Measurements from ENCODE around the gene AKR1A1.
"Not testable (repeated sequence)": the region's sequence is repeated elsewhere in the genome, so short reads cannot be mapped to it uniquely, and the experiment has no call there.

Gene AKR1A1

DNA sequence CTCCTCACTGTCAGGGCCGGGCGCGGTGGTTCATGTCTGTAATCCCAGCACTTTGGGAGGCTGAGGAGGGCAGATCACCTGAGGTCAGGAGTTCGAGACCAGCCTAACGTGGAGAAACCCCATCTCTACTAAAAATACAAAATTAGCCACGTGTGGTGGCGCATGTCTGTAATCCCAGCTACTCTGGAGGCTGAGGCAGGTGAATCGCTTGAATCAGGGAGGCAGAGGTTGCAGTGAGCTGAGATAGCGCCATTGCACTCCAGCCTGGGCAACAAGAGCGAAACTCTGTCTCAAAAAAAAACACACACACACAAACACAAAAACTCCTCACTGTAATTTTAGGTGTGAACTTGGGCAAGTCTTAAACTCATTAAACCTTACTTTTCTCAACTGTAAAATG lies 26.7 kb upstream of the AKR1A1 start:
- DNase-seq: not testable (repeated sequence)

DNA sequence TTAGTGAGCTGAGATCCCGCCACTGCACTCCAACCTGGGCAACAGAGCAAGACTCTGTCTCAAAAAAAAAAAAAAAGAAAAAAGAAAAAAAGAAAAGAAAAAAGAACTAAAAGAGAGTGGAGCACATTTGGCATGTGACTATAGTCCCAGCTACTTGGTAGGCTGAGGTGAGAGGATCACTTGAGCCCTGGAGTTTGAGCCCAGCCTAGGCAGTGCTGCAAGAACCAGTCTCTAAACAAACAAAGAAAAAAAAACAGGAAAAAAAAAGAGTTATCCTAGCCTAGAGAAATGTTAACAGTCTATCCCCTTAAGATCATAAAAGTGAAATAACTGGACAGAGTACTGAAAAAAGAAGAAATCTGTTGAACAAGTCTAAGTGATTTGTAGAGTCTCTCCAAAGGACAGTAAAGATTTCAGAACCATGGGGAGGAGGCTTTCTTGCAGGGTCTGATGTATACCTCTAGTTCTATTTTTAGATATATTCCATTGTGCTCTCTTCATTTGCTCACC lies 24.4 kb upstream of the AKR1A1 start:
- no peak for DNase-seq

DNA sequence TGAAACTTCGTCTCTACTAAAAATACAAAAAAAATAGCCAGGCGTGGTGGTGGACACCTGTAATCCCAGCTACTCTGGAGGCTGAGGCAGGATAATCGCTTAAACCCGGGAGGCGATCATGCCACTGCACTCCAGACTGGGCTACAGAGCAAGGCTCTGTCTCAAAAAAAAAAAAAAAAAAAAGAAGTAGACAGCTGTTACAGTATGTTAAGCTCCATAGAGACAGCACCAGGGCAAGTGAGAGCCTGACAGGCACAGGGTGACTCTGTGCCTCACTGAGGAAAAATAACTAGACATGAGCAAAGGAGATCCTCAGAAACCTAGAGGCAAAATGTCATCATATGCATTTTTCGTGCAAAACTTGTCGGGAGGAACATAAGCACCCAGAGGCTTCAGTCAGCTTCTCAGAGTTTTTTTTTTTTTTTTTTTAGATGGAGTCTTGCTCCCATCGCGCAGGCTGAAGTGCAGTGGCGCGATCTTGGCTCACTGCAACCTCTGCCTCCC lies 19.9 kb upstream of the AKR1A1 start:
- no peak for DNase-seq

- DNase-seq: no peak
These were observed 18.8 kb upstream of the AKR1A1 start for GRCh38 chr1:45531873-45532272.

DNA sequence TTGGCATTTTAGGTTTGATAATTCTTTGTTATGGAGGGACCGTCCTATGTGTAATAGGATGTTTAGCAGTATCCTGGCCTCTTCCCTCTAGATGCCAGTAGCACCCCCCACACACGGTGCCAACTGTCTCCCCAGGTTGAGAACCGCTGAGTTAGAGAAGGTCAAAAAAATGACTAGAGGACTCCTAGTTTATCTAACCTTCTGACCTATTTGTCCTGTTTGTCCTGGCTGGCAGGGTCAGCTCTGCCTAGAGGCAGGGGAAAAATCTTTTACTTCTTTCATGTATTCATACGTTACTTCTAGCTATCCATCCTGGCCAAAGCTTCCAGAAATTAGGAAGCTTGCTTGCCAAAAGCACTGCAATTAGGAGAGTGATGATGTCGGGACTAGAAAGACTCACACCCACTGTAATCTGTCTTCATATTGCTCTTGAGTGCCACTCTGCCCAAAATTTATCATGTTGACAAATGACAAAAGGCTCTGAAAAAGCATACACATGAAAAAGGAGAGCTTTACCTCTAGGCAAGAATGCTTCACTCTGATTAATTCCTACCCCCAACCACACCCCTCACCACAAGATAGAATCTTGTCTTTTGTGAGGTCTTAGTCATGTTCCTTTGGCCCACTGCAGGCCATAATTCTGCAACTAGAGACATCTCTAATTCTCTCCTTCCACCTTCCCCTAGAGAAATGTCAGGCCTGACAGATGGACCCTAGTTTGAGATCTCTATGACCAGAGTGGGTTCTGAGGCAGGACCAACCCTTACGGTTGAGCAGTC lies 14.4 kb upstream of the AKR1A1 start:
- no peak for DNase-seq

DNA sequence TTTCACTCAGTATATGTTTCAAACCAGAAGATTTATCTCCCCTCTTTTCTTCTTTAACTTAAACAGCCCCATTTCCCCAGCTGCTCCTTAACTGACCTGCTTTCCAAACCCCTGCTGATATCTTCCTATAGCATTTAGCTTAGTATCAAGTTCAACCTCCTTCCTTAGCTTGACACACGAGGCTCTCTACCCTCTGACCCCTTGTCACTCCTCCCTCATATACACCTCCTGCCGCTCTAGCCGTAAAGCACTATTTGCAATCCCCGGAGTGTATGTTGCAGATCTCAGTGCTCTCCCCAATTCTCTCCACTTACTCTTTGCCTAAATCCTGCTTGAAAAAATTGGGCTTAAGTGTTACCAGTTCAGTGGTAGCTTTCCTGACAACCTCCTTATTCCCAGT lies 13.7 kb upstream of the AKR1A1 start:
- no peak for DNase-seq

GRCh38 chr1:45541193-45541592 lies 9.4 kb upstream of the AKR1A1 start:
- DNase-seq: no peak

DNA sequence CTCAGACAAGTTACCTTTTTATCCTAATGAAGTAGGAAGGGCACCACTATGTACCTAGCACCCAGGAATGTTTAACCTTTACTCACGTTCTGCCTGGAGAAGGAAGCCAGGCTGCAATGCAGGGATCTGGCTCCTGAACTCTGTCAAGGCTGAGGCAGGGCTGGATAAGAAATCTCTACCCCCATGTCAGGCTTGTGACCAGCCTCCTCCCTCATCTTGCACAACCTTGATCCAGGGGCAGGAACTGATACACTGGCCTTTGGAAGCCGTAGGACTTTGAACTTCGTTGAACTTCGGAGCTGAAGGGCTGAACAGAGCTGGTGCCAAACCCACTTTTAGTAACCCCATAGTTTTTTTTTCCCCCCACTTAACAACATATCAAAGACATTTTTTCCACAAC lies 8.0 kb upstream of the AKR1A1 start:
- no peak for DNase-seq

DNA sequence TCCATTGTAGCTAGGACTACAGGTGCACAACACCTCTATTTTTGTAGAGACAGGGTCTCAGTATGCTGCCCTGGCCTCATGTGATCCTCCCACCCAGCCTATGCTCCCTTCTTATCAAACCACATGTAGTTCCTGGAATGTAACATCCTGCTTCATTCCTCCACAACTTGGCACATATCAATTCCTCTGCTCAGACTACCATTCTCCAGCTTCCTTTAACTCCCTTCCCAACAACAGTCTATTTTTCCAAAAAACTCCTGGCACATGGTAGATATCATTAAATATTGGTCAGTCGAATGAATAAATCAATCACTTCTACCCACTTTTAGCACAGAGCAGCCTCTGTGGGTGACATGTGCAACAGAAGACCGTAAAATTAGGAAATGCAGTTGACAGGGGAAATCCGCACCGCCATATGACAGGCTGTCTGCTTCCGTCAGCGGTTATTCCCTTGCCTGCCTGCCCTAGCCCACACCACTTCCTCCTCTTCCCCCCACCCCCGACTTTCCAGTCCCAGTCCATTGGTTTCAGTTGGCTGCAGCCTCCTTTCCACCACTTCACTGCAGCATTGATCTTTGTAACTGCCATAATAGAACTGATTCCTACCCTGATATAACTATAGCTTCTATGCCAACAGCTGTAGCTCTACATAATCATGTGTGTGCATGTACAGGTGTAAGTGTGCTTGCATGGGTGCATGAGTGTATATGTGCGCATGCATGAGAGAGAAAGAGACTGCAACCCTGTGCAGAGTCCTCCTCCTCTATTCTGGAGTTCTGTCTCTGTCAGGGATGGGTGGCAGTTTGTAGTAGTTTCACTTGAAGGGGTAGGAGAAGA lies 6.8 kb upstream of the AKR1A1 start:
- DNase-seq: no peak

DNA sequence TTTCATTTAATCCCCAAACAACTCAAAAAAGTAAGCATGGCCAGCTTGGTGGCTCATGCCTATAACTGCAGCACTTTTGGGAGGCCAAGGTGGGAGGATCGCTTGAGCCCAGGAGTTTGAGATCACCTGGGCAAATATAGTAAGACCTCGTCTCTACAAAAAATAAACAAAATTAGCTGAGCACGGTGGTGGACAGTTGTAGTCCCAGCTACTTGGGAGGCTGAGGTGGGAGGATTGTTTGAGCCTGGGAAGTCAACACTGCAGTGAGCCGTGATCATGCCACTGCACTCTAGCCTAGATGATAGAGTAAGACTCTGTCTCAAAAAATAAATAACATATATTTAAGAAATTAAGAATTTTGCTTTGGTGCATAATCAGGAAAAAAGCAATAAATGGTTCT lies 6.1 kb upstream of the AKR1A1 start:
- no peak for DNase-seq

DNA sequence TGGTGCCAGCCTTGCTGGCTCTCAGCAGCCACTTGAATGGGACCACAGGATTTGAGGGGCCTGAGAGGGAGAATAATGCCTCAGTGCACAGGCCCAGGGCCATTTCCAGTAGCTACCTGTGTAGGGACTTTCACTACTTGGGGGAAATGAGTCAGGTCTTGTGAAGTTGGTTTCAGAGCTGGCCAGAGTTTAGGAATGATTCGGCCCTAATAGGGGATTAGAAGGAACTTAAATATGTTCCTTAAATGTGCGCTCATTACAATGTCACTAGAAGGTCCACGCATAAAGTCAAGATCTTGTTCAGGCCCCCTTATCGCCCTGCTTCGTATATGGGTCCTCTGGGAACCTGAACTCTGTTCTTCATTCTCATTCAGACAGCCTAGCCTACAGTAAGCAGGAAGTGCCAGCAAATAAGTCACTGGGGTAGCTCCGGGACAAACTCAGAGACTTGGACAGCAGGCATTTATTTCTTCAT lies 5.6 kb upstream of the AKR1A1 start:
- DNase-seq: no peak

DNA sequence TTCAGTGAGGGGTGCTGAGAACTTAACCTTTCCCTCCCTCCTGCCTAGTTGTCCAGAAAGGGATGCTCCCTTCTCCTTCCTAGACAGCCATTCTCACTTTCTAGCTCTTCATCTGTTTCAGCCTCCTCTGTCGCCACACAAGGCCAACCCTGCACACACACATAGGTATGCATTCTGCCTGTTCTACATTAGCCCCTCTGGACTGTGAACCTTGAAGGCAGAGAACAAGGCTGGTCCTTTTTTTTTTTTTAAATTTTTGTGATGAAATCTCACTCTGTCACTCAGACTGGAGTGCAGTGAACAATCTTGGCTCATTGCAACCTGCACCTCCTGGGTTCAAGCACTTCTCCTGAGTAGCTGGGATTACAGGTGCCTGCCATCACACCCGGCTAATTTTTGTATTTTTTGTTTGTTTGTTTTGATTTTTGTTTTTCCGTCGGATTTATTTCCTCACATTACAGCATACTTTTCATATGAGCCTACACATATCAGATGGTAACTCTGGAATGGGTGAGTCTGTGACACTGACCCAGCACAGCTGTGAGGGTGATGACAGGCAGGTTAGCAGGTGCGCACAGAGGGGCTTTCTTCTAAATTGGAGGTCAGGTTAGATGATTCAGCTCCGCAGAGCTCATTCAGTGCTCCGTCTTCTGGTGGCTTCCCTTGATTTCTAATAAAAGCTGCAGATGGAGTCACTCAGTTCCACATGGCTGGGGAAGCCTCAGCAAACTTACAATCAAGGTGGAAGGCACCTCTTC lies 4.9 kb upstream of the AKR1A1 start:
- no peak for DNase-seq

- no peak for DNase-seq
These were observed 1.1 kb downstream of the AKR1A1 start for GRCh38 chr1:45551684-45552083.

DNA sequence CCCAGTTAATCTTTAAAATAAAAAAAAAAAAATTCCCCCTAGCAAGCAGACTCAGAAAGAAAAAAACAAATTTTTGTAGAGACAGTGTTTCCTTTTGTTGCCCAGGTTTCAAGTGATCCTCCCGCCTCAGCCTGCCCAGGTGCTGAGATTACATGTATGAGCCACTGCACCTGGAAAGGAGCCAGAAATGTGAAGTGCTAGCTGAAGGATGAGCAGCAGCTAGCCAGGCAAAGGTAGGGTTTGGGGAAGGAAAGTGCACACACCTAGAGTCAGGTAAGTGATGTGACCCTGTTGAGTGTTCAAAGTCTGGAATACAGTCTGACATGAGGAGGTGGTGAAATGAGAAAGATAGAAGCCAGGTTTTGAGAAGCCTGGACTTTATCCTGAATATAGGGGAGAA lies 1.7 kb downstream of the AKR1A1 start:
- no peak for DNase-seq

DNA sequence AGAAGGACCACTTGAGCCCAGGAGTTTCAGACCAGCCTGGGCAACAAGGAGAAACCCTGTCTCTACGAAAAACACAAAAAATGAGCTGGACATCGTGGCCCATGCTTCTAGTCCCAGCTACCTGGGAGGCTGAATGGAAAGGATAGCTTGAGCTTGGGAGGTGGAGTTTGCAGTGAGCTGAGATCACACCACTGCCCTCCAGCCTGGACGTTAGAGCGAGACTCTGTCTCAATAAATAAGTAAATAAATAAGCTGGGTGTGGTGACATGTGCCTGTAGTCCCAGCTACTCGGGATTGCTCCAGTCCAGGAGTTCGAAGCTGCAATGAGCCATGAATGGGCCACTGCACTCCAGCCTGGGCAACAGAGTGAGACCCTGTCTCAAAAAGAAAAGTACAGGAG lies 3.6 kb downstream of the AKR1A1 start:
- no peak for DNase-seq

DNA sequence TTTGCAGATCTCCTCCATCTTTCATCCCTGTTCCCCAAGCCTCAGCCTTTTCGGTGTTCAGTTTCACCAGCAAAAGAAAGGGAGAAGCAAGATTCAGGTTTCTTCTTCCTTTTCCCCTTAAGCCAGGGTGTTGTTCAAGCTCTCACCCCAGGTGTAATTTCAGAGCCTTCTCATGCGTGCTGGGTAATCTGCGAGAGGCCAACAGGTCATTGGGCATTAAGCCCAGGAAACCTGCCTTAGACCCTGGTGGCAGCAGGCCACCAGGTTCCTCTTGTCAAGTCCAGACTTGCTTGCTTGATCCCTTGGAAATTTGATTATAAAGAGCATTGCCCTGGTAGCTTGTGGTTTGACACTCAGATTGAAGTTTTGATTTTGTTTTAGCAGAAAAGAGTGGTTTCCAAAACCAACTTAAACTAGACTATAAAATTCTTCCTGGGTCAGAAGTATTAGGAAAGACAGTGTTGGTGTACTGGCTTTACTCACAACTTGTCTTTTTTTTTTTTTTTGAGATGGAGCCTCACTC lies 6.9 kb downstream of the AKR1A1 start:
- peak; percentile 42 for DNase-seq

DNA sequence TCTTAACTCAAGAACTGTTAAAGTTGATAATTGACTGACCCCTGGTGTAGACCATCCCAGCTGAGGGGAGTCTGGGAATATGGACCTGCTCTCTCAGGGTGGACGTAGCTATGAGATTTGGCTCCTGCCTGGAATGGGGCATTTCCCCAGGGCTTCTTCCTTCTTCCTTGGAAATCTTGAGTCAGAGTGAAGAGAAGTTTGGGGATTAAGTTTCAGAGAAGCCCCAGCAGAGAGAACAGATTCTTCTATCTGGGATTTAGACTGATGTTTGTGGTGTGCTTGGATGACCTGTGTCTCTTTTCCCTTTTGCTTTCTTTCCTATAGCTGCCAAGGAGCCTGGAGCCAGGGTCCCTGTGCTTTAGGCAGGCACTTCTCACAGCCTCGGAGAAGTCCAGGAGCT lies 13.2 kb downstream of the AKR1A1 start:
- DNase-seq: no peak

DNA sequence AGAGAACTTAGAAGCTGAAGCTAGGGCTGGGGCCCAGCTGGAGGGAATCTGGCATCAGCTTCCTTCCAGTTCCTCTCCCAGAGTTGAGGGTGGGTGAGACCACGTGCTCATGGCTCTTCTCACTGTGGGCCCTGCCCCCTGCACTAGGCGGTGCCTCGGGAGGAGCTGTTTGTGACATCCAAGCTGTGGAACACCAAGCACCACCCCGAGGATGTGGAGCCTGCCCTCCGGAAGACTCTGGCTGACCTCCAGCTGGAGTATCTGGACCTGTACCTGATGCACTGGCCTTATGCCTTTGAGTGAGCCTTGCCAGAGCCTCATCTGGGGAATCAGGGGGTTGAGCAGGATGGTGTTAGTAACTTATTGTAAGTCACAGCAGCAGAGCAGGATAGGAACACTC lies 16.1 kb downstream of the AKR1A1 start:
- no peak for DNase-seq

DNA sequence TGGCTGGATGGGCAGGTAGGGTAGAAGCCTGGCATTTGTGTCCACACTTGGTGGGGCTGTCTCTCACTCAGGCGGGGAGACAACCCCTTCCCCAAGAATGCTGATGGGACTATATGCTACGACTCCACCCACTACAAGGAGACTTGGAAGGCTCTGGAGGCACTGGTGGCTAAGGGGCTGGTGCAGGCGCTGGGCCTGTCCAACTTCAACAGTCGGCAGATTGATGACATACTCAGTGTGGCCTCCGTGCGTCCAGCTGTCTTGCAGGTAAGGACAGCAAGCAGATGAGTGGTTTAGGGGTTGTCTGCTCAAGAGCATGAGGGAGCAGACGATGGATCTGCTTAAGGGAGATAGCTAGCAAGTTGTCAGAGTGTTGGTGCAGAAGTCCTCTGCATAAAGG lies 17.3 kb downstream of the AKR1A1 start:
- DNase-seq: no peak

DNA sequence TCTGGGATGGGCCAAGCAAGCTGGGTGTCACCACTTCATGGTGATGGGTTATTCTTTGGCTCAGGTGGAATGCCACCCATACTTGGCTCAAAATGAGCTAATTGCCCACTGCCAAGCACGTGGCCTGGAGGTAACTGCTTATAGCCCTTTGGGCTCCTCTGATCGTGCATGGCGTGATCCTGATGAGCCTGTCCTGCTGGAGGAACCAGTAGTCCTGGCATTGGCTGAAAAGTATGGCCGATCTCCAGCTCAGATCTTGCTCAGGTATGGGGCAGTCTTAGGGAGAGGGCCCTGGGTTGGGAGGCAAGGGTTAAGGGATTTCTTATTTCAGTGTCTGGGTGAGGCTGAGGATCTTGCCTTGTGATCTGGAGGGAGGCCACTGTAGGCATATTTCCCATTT lies 17.8 kb downstream of the AKR1A1 start:
- DNase-seq: no peak

GRCh38 chr1:45569571-45569961 lies 18.9 kb downstream of the AKR1A1 start:
- no peak for DNase-seq

DNA sequence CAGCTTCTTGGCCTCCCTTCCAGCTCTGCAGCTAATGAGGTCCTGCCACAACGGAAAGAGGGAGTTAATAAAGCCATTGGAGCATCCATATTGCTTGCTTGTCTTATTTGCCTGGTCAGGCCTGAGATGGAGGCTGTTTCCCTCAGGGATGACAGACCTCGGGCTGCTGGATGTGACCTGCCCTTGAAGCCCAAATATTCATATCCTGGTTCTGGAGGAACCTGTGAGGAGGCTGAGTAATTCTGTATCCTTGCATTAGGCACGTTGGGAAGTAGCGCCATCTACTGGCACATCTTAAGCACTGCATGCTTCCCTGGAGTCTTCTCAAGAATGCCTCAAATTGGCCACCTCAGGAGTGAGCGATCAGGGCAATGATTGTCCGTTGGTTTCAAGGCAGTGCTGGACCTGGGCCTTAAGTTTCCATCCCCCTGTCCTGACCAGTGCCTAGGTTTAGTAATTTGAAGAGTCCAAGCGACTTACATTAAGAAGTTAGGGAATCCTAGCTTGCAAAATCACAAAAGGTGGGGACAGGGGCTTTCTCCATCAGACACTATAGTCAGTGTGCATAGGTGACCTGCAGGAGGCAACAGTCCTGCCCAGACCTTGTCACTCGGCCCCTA lies 19.4 kb downstream of the AKR1A1 start:
- peak; percentile 47 for DNase-seq
